ENCODE measurements around the gene PPP4R2.
"Not testable (repeated sequence)": the region's sequence is repeated elsewhere in the genome, so short reads cannot be mapped to it uniquely, and the experiment has no call there.

PPP4R2 gene

GRCh38 chr3:73026760-73027113, 30.1 kb downstream of the PPP4R2 start:
- DNase-seq, result no peak

GRCh38 chr3:73028803-73029202, 32.2 kb downstream of the PPP4R2 start:
- no peak for DNase-seq

GRCh38 chr3:73029321-73029796, 32.7 kb downstream of the PPP4R2 start:
- DNase-seq, result no peak

GRCh38 chr3:73030073-73030597, 33.5 kb downstream of the PPP4R2 start:
- no peak for DNase-seq

GRCh38 chr3:73031573-73032103, 35.0 kb downstream of the PPP4R2 start:
- no peak for DNase-seq

GRCh38 chr3:73036694-73037591, 40.3 kb downstream of the PPP4R2 start:
- DNase-seq, result no peak

GRCh38 chr3:73041537-73041936, 44.9 kb downstream of the PPP4R2 start:
- no peak for DNase-seq

- no peak for DNase-seq
These were observed 46.8 kb downstream of the PPP4R2 start for GRCh38 chr3:73043414-73043813.

GRCh38 chr3:73045391-73045790, 48.8 kb downstream of the PPP4R2 start:
- no peak for DNase-seq

- no peak for DNase-seq
These were observed 49.6 kb downstream of the PPP4R2 start for GRCh38 chr3:73046195-73046594.

GRCh38 chr3:73049319-73049718, 52.7 kb downstream of the PPP4R2 start:
- no peak for DNase-seq

- no peak for DNase-seq
These were observed 56.2 kb downstream of the PPP4R2 start for GRCh38 chr3:73052857-73053256.

GRCh38 chr3:73055583-73055982, 59.0 kb downstream of the PPP4R2 start:
- no peak for DNase-seq

- no peak for DNase-seq
These were observed 59.6 kb downstream of the PPP4R2 start for GRCh38 chr3:73056014-73056844.

GRCh38 chr3:73056845-73057150, 60.2 kb downstream of the PPP4R2 start:
- no peak for DNase-seq

GRCh38 chr3:73060302-73060723, 63.7 kb downstream of the PPP4R2 start:
- DNase-seq, result no peak

- DNase-seq, result no peak
These were observed 64.8 kb downstream of the PPP4R2 start, which contains the start of gene EBLN2 for GRCh38 chr3:73061416-73061815. Gene EBLN2, plus strand, starts transcription at chr3:73061659. Its CDS starts 423 bp downstream, at chr3:73062082.

GRCh38 chr3:73066243-73066642, 69.6 kb downstream of the PPP4R2 start:
- not testable (repeated sequence) for DNase-seq

GRCh38 chr3:73068419-73068818, 71.8 kb downstream of the PPP4R2 start:
- DNase-seq, result no peak

- no peak for DNase-seq
These were observed 72.6 kb downstream of the PPP4R2 start for GRCh38 chr3:73069187-73069586.

GRCh38 chr3:73069775-73070444, 73.3 kb downstream of the PPP4R2 start:
- no peak for DNase-seq

- no peak for DNase-seq
These were observed 74.3 kb downstream of the PPP4R2 start for GRCh38 chr3:73070675-73071575.
